Measurements from ENCODE around the gene IRF6. TPM values are rescaled to one million over a fixed set of nuclear protein-coding genes. Genes with fewer than 3 reads are reported as not detected.

IRF6 gene
- total RNA-seq, 2 experiments from 2014 or later = not detected

DNA sequence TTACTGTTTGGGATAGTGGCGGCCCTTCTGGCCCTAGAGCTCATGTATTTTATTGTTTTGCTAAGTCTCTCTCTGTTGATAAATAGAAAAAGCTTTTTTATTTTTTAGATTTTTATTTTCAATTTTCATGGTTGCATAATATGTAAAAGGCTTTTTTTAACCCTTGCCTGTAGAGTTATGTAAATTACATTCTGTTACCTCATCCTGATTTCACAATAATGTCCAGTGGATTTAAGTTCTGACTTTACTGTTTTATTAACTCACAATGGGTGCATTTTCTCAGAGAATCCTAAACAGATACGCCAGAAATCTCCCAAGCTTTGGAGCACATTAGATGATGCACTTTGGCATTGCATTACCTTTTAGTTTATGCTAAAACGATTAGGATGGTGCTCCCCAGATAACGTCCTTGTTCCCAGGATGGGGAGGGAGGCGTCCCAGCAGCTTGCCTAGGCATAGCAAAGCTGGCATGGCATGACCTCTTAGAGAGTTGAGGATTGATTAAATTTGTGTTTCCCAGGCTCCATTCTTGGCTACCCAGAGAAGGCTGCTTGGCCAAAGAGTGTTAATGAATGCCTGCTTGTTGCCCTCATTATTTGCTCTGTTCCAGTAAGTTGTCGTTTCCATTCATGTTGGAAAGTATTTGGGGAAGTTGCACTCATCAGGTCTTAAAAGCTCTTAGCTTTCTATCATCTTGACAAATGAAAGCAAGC lies 38.9 kb upstream of the IRF6 start:
- H3K79me2 ChIP-seq (ENCODE audit: insufficient read depth, low read depth, low read length) = no peaks in the 10 kb centered on the region
- intact Hi-C loops (cut with micrococcal nuclease; ENCODE audit: unreplicated experiment) = no loop called here
- CTCF ChIA-PET (ENCODE audit: unreplicated experiment) = interaction anchor here (1.6 kb wide), 1 partner anchor 14 kb away, joined by 3 read pairs; no protein-coding TSS in a partner anchor
- no peaks in the 10 kb centered on the region; the same call in 1 of the 2 replicates for H4K20me1 ChIP-seq (ENCODE audit: insufficient read depth, low read length)
- H3K27ac ChIP-seq (ENCODE audit: low read depth, low read length, poor library complexity, severe bottlenecking) = no peak overlapping the region
- POLR2A ChIA-PET = interaction anchor here (0.6 to 1.6 kb wide), 6 partner anchors 14 to 1892 kb away, joined by 3 to 7 read pairs (median 3); partner anchors contain the start of genes HHAT and TRAF3IP3
- peaks cover 98% of the 10 kb centered on the region for H3K36me3 ChIP-seq (ENCODE audit: insufficient read depth, low read length)
- TF ChIP-seq, protein P1, sequence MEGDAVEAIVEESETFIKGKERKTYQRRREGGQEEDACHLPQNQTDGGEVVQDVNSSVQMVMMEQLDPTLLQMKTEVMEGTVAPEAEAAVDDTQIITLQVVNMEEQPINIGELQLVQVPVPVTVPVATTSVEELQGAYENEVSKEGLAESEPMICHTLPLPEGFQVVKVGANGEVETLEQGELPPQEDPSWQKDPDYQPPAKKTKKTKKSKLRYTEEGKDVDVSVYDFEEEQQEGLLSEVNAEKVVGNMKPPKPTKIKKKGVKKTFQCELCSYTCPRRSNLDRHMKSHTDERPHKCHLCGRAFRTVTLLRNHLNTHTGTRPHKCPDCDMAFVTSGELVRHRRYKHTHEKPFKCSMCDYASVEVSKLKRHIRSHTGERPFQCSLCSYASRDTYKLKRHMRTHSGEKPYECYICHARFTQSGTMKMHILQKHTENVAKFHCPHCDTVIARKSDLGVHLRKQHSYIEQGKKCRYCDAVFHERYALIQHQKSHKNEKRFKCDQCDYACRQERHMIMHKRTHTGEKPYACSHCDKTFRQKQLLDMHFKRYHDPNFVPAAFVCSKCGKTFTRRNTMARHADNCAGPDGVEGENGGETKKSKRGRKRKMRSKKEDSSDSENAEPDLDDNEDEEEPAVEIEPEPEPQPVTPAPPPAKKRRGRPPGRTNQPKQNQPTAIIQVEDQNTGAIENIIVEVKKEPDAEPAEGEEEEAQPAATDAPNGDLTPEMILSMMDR (conservative IDR thresholded peaks at IDR 0.05; ENCODE audit: low read length) = no peak
- no peak for TF ChIP-seq EZH2phosphoT487 (IDR thresholded peaks at IDR 0.05; ENCODE audit: borderline replicate concordance, low read depth, low read length)
- no peaks in the 10 kb centered on the region for H3K9me3 ChIP-seq (ENCODE audit: low read length)
- BruUV-seq (replicated peaks) = no TSS peak
- no peak for DNase-seq (ENCODE audit: low spot score)
- no peaks in the 10 kb centered on the region for H3K9me2 ChIP-seq (ENCODE audit: insufficient read depth, low read length)
- H2AFZ ChIP-seq (ENCODE audit: low read length) = no peak overlapping the region
- H3K4me2 ChIP-seq (ENCODE audit: low read length) = no peak overlapping the region
- H3K4me1 ChIP-seq (ENCODE audit: insufficient read depth, low read length, poor library complexity, severe bottlenecking) = no peaks in the 10 kb centered on the region
- H3K4me3 ChIP-seq (ENCODE audit: low read depth, low read length, poor library complexity, severe bottlenecking) = no peak overlapping the region

- no TSS peak for BruUV-seq (replicated peaks)
- H3K4me3 ChIP-seq (ENCODE audit: low read depth, low read length, poor library complexity, severe bottlenecking) = no peak overlapping the region
- no peak overlapping the region for H3K27ac ChIP-seq (ENCODE audit: low read depth, low read length, poor library complexity, severe bottlenecking)
- H3K36me3 ChIP-seq (ENCODE audit: insufficient read depth, low read length) = peaks cover 99% of the 10 kb centered on the region
- H3K9me2 ChIP-seq (ENCODE audit: insufficient read depth, low read length) = no peaks in the 10 kb centered on the region
- no peak overlapping the region for H2AFZ ChIP-seq (ENCODE audit: low read length)
- no peak overlapping the region for H3K4me2 ChIP-seq (ENCODE audit: low read length)
- TF ChIP-seq EZH2phosphoT487 (IDR thresholded peaks at IDR 0.05; ENCODE audit: borderline replicate concordance, low read depth, low read length) = no peak
- TF ChIP-seq, protein P1 (conservative IDR thresholded peaks at IDR 0.05; ENCODE audit: low read length) = no peak
- no peaks in the 10 kb centered on the region for H3K4me1 ChIP-seq (ENCODE audit: insufficient read depth, low read length, poor library complexity, severe bottlenecking)
- POLR2A ChIA-PET = interaction anchor here (0.5 to 0.8 kb wide), 2 partner anchors 10 to 72 kb away, joined by 3 to 4 read pairs; no protein-coding TSS in a partner anchor
- no peak for DNase-seq (ENCODE audit: low spot score)
- H3K79me2 ChIP-seq (ENCODE audit: insufficient read depth, low read depth, low read length) = no peaks in the 10 kb centered on the region
- intact Hi-C loops (cut with micrococcal nuclease; ENCODE audit: unreplicated experiment) = no loop called here
- CTCF ChIA-PET (ENCODE audit: unreplicated experiment) = interaction anchor here (1.0 kb wide), 1 partner anchor 17 kb away, joined by 3 read pairs; no protein-coding TSS in a partner anchor
- H4K20me1 ChIP-seq (ENCODE audit: insufficient read depth, low read length) = no peaks in the 10 kb centered on the region
- no peaks in the 10 kb centered on the region for H3K9me3 ChIP-seq (ENCODE audit: low read length)
Measured at GRCh38 chr1:209840611-209841010, 34.7 kb upstream of the IRF6 start.

All from OCI-LY7 (cell line).